Stimulated activated CD4-positive, alpha-beta T cell treated with anti-CD3 and anti-CD28 coated beads, Interleukin-1b, Interleukin-23, amount 100 ng/mL, for 24 hours (primary cell): ENCODE data around the gene ZNF71.
"Not testable (repeated sequence)": the region's sequence is repeated elsewhere in the genome, so short reads cannot be mapped to it uniquely, and the experiment has no call there.

Experiments used
- DNase-seq, 4 experiments: peaks; one replicate each; pipeline ENCODE4 v3.0.0-alpha.2; 2020; ENCODE audit warnings: low read depth in 4 of 4, low spot score in 1 of 4

The ZNF71 gene

GRCh38 chr19:56622374-56622773 lies 27.3 kb downstream of the ZNF71 start:
- DNase-seq: no peak

GRCh38 chr19:56623006-56623405 lies 27.9 kb downstream of the ZNF71 start:
- no peak for DNase-seq

- DNase-seq: no peak
Measured at GRCh38 chr19:56625708-56626107, 30.6 kb downstream of the ZNF71 start.

- DNase-seq: no peak
Measured at GRCh38 chr19:56633021-56633420, 37.9 kb downstream of the ZNF71 start.

- peak in 2 of 4 experiments; percentile 2 to 6 for DNase-seq
Measured at GRCh38 chr19:56637976-56638555, 43.0 kb downstream of the ZNF71 start.

- DNase-seq: no peak
Measured at GRCh38 chr19:56639217-56639616, 44.1 kb downstream of the ZNF71 start.

- DNase-seq: no peak
Measured at GRCh38 chr19:56642711-56643459, 47.8 kb downstream of the ZNF71 start, which contains the start of gene SMIM17. Gene SMIM17 (plus strand): TSS chr19:56643159. CDS start chr19:56645668, 2,509 bp downstream.

GRCh38 chr19:56643460-56643955 lies 48.4 kb downstream of the ZNF71 start:
- DNase-seq: no peak

- no peak for DNase-seq
Measured at GRCh38 chr19:56654151-56654550, 59.0 kb downstream of the ZNF71 start.

GRCh38 chr19:56660381-56661107 lies 65.4 kb downstream of the ZNF71 start:
- DNase-seq: no peak

- DNase-seq: no peak
Measured at GRCh38 chr19:56661248-56661647, 66.1 kb downstream of the ZNF71 start.

GRCh38 chr19:56663931-56664500 lies 68.9 kb downstream of the ZNF71 start:
- DNase-seq: no peak

GRCh38 chr19:56664511-56664910 lies 69.4 kb downstream of the ZNF71 start:
- DNase-seq: no peak

- no peak for DNase-seq
Measured at GRCh38 chr19:56667311-56667870, 72.3 kb downstream of the ZNF71 start.

- DNase-seq: no peak
Measured at GRCh38 chr19:56668676-56669075, 73.6 kb downstream of the ZNF71 start.

GRCh38 chr19:56670401-56670960 lies 75.4 kb downstream of the ZNF71 start:
- DNase-seq: no peak

- peak in 1 of 4 experiments; percentile 4 for DNase-seq
Measured at GRCh38 chr19:56670961-56671612, 76.0 kb downstream of the ZNF71 start.

- peak; percentile 59 to 83 (median 72) for DNase-seq
Measured at GRCh38 chr19:56671613-56671994, 76.5 kb downstream of the ZNF71 start, which contains the start of gene ZNF835. Gene ZNF835 (minus strand): TSS chr19:56671757. CDS start chr19:56665198, 6,559 bp downstream.

- not testable (repeated sequence) for DNase-seq
Measured at GRCh38 chr19:56672610-56673009, 77.5 kb downstream of the ZNF71 start.
